Ascending aorta (tissue), 2 donors: Measurements from ENCODE around the gene SDHC. TPM values are rescaled to one million over a fixed set of nuclear protein-coding genes. Genes with fewer than 3 reads are reported as not detected.

Source experiments
- DNase-seq, 2 donors: peaks; one replicate each; pipeline ENCODE4 v3.0.0-alpha.2; 2019; ENCODE audit warnings: low spot score in 2 of 2
- H3K27ac ChIP-seq, 2 donors: fragments of 200-600 bp; sonication (generic); one replicate each; pipeline ENCODE4 v1.5.1; 2016 to 2017; ENCODE audit warnings: mild to moderate bottlenecking in 1 of 2
- H3K27me3 ChIP-seq: fragments of 200-600 bp; sonication (generic); one replicate; pipeline ENCODE4 v1.5.1; 2017
- H3K36me3 ChIP-seq, 2 donors: fragments of 200-600 bp; sonication (generic); one replicate each; pipeline ENCODE4 v1.5.1; 2016
- H3K4me1 ChIP-seq, 2 donors: fragments of 200-600 bp; sonication (generic); one replicate each; pipeline ENCODE4 v1.5.1; 2016 to 2017; ENCODE audit warnings: mild to moderate bottlenecking in 1 of 2
- H3K4me3 ChIP-seq, 2 donors: fragments of 200-600 bp; sonication (generic); one replicate each; pipeline ENCODE4 v1.5.1; 2016 to 2017; ENCODE audit warnings: mild to moderate bottlenecking in 1 of 2
- H3K9me3 ChIP-seq, 2 donors: fragments of 200-600 bp; sonication (generic); one replicate each; pipeline ENCODE4 v1.5.1; 2016
- CTCF ChIP-seq, 3 experiments: fragments of 200-600 bp in 2 of 3; fragments of 450-650 bp in 1 of 3; sonication (generic) in 2 of 3; IDR thresholded peaks; one replicate each; pipeline ENCODE4 v1.5.1; 2016 to 2019; ENCODE audit warnings: antibody characterized with exemption in 3 of 3, mild to moderate bottlenecking in 1 of 3, moderate library complexity in 1 of 3
- intact Hi-C: fragments of 100-400 bp; cut with DNase I; formaldehyde crosslinking; loops from one replicate; pipeline ENCODE4 v1.15.1; 2023
- total RNA-seq: library from RNA; depleted of rRNA; stranded (reverse); fragments of >200 nt; gene quantifications from one replicate; pipeline ENCODE4 v1.1.0, GENCODE V29; 2016

SDHC gene
- total RNA-seq, 1 donor from 2014 or later = 23.2 TPM

DNA sequence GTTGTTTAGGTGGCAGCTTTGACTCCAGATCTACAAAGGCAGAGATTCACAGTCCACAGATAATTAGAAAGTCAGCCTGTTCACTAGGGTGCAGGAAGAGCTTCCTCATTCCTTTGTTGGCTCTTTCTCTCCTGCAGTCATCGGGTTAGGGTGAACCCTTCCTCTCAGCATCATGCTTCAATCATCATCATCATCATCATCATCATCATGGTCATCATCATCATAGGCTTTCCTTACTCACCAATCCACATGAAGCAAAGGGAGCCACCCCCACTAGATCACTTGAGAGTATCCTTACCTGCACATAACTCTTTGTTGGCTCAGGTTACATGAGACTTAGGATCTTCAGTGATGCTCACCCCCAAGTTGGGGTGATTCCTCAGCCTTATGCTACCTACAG is 23.4 kb upstream of the SDHC start:
- intact Hi-C loops = no loop called here

GRCh38 chr1:161297415-161297814 is 16.8 kb upstream of the SDHC start:
- no peaks in the 10 kb centered on the region for H3K36me3 ChIP-seq
- H3K27me3 ChIP-seq = no peaks in the 10 kb centered on the region
- intact Hi-C loops = no loop called here
- no peaks in the 10 kb centered on the region for H3K9me3 ChIP-seq
- no peaks in the 10 kb centered on the region for H3K4me1 ChIP-seq
- DNase-seq = no peak
- no peak for TF ChIP-seq CTCF (IDR thresholded peaks at IDR 0.05)
- H3K27ac ChIP-seq = no peak overlapping the region
- no peak overlapping the region for H3K4me3 ChIP-seq

More for the DNA sequence above, 23.4 kb upstream of the SDHC start:
- no peak for DNase-seq
- Histone ChIP-seq H3K9me3 (no peaks in the 10 kb centered on the region), H3K27ac (no peak overlapping the region), H3K27me3 (no peaks in the 10 kb centered on the region), H3K4me1 (no peaks in the 10 kb centered on the region), H3K4me3 (no peak overlapping the region), H3K36me3 (no peaks in the 10 kb centered on the region)
- no peak for TF ChIP-seq CTCF (IDR thresholded peaks at IDR 0.05)

DNA sequence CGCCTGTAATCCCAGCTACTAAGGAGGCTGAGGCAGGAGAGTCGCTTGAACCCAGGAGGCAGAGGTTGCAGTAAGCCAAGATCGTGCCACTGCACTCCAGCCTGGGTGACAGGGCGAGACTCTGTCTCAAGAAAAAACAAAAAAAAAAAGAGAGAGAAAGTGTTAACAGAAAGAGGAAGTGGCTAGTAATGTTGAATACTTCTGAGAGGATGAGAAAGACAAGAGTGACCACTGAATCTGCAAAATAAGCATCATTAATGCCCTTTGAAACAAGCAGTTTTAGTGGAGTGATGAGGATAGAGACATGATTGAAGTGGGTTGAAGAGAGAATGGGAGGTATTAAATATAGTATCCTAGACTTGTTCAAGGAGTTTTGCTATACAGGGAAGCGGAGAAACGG is 16.1 kb upstream of the SDHC start:
- Histone ChIP-seq H3K36me3 (no peaks in the 10 kb centered on the region), H3K27ac (no peak overlapping the region), H3K4me1 (no peaks in the 10 kb centered on the region), H3K4me3 (no peak overlapping the region), H3K27me3 (no peaks in the 10 kb centered on the region), H3K9me3 (no peaks in the 10 kb centered on the region)
- TF ChIP-seq CTCF (IDR thresholded peaks at IDR 0.05) = no peak
- intact Hi-C loops = no loop called here
- DNase-seq = no peak

DNA sequence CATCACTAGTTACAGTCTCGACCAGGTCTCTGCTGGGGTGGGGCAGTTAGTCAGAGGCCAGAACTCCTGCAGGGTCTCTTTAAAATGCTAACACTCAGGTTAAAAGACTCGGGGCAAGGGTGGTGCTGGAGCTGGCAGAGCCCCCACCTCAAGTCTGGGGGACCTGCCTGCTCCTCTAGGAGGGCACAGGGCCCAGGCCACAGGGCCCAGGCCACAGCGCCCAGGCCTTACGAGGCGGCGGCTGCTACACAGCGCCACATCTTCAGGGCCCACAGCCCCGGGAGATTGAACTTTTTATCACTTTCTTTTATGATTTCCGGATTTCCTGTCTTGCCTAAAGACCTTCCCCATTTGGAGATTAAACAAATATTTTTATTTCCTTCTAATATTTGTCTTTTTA is 14.8 kb upstream of the SDHC start:
- Histone ChIP-seq H3K4me3 (no peak overlapping the region), H3K4me1 (no peaks in the 10 kb centered on the region), H3K27me3 (no peaks in the 10 kb centered on the region), H3K27ac (no peak overlapping the region), H3K9me3 (no peaks in the 10 kb centered on the region), H3K36me3 (no peaks in the 10 kb centered on the region)
- no peak for DNase-seq
- no peak for TF ChIP-seq CTCF (IDR thresholded peaks at IDR 0.05)
- intact Hi-C loops = no loop called here

GRCh38 chr1:161300478-161300877 is 13.7 kb upstream of the SDHC start:
- no peak for TF ChIP-seq CTCF (IDR thresholded peaks at IDR 0.05)
- intact Hi-C loops = no loop called here
- Histone ChIP-seq H3K9me3 (no peaks in the 10 kb centered on the region), H3K4me3 (no peak overlapping the region), H3K27ac (no peak overlapping the region), H3K27me3 (no peaks in the 10 kb centered on the region), H3K4me1 (peaks cover 0 to 8% of the 10 kb centered on the region in 2 donors), H3K36me3 (no peaks in the 10 kb centered on the region)
- DNase-seq = no peak
